SK-N-SH (cell line): ENCODE results near the gene ARR3.

Source experiments
- CTCF ChIP-seq: fragments of 200-600 bp; sonication (generic); IDR thresholded peaks from 2 replicates; pipeline ENCODE4 v1.6.1; 2017; ENCODE audit warnings: antibody characterized with exemption, mild to moderate bottlenecking, moderate library complexity
- EP300 ChIP-seq, 2 experiments: IDR thresholded peaks; 2 replicates each; pipeline versions ENCODE4 v1.4.0 to v1.6.1; 2012; ENCODE audit warnings: borderline replicate concordance in 1 of 2, low read depth in 1 of 2, low read length in 1 of 2
- FOXM1 ChIP-seq: IDR thresholded peaks from 2 replicates; pipeline ENCODE4 v1.4.0; 2012; ENCODE audit warnings: low read depth, mild to moderate bottlenecking
- IRF3 ChIP-seq: fragments of 150-350 bp; IDR thresholded peaks from 2 replicates; pipeline ENCODE4 v1.6.1; 2016; ENCODE audit warnings: mild to moderate bottlenecking, low read depth, low read length
- TAF1 ChIP-seq: IDR thresholded peaks from 2 replicates; pipeline ENCODE4 v1.6.1; 2012; ENCODE audit warnings: low read depth, mild to moderate bottlenecking, low read length, moderate library complexity, borderline replicate concordance

- TF ChIP-seq FOXM1 = no peak
- no peak for TF ChIP-seq CTCF
- no peak for TF ChIP-seq TAF1
- TF ChIP-seq IRF3 = no peak
- no peak for TF ChIP-seq EP300 (IDR thresholded peaks at IDR 0.05; ENCODE audit: borderline replicate concordance in 1 of 2, low read depth in 1 of 2, low read length in 1 of 2)
These were observed 14.6 kb upstream of the ARR3 start for GRCh38 chrX:70253377-70254062.
